Neural progenitor cell (in vitro differentiated cells): Measurements from ENCODE around the gene KCNMB4. TPM values are rescaled to one million over a fixed set of nuclear protein-coding genes. Genes with fewer than 3 reads are reported as not detected.

ENCODE experiments used
- DNase-seq: peaks from one replicate; pipeline ENCODE4 v3.0.0-alpha.2; 2016; ENCODE audit warnings: low spot score
- H2AFZ ChIP-seq: fragments of 200-600 bp; sonication (generic); replicated peaks from 2 replicates; pipeline ENCODE4 v1.6.1; 2016; ENCODE audit warnings: antibody characterized with exemption
- H3F3A ChIP-seq: fragments of 200-600 bp; sonication (generic); 2 replicates; pipeline ENCODE4 v1.6.1; 2016; ENCODE audit warnings: antibody characterized with exemption, low read depth
- H3K27ac ChIP-seq: fragments of 200-600 bp; sonication (generic); 2 replicates; pipeline ENCODE4 v1.5.1; 2016; ENCODE audit warnings: mild to moderate bottlenecking
- H3K27me3 ChIP-seq: fragments of 200-600 bp; sonication (generic); 2 replicates; pipeline ENCODE4 v1.6.1; 2016; ENCODE audit warnings: mild to moderate bottlenecking, moderate library complexity
- H3K36me3 ChIP-seq: fragments of 200-600 bp; sonication (generic); 2 replicates; pipeline ENCODE4 v1.5.1; 2016
- H3K4me1 ChIP-seq: fragments of 200-600 bp; sonication (generic); 2 replicates; pipeline ENCODE4 v1.6.1; 2016; ENCODE audit warnings: mixed run types
- H3K4me2 ChIP-seq: fragments of 200-600 bp; sonication (generic); 2 replicates; pipeline ENCODE4 v1.6.1; 2016
- H3K4me3 ChIP-seq: fragments of 200-600 bp; sonication (generic); 2 replicates; pipeline ENCODE4 v1.5.1; 2016
- H3K79me2 ChIP-seq: fragments of 200-600 bp; sonication (generic); 2 replicates; pipeline ENCODE4 v1.6.1; 2016; ENCODE audit warnings: low read depth
- H3K9ac ChIP-seq: fragments of 200-600 bp; sonication (generic); 2 replicates; pipeline ENCODE4 v1.6.1; 2016
- H3K9me3 ChIP-seq: fragments of 200-600 bp; sonication (generic); 2 replicates; pipeline ENCODE4 v1.5.1; 2016; ENCODE audit warnings: low read depth
- H4K20me1 ChIP-seq: fragments of 200-600 bp; sonication (generic); 2 replicates; pipeline ENCODE4 v1.6.1; 2016; ENCODE audit warnings: low read depth
- H3K27ac Mint-ChIP-seq: 3 replicates; pipeline ENCODE4 v1.8.0; 2021; ENCODE audit warnings: mixed read lengths
- H3K27me3 Mint-ChIP-seq: 2 replicates; pipeline ENCODE4 v1.8.0; 2022; ENCODE audit warnings: low read depth, mild to moderate bottlenecking, inconsistent platforms, moderate library complexity, mixed read lengths; ENCODE audit not compliant: insufficient read depth
- H3K36me3 Mint-ChIP-seq: 3 replicates; pipeline ENCODE4 v1.8.0; 2021; ENCODE audit warnings: mixed read lengths
- H3K4me1 Mint-ChIP-seq: 3 replicates; pipeline ENCODE4 v1.8.0; 2021; ENCODE audit warnings: mixed read lengths
- H3K4me3 Mint-ChIP-seq: 3 replicates; pipeline ENCODE4 v1.8.0; 2021; ENCODE audit warnings: mild to moderate bottlenecking, moderate library complexity, mixed read lengths
- H3K9me3 Mint-ChIP-seq: 3 replicates; pipeline ENCODE4 v1.8.0; 2020; ENCODE audit warnings: mixed read lengths
- CTCF ChIP-seq: fragments of 200-600 bp; sonication (generic); IDR thresholded peaks from 2 replicates; pipeline ENCODE4 v1.5.1; 2017; ENCODE audit warnings: antibody characterized with exemption, mild to moderate bottlenecking
- EZH2 ChIP-seq: fragments of 200-600 bp; sonication (generic); IDR thresholded peaks from 2 replicates; pipeline ENCODE4 v1.6.1; 2017; ENCODE audit warnings: antibody characterized with exemption, mild to moderate bottlenecking, moderate library complexity
- EZH2phosphoT487 ChIP-seq: fragments of 200-600 bp; sonication (generic); IDR thresholded peaks from 2 replicates; pipeline ENCODE4 v1.6.1; 2017; ENCODE audit warnings: antibody characterized with exemption
- total RNA-seq: library from RNA; depleted of rRNA; stranded (reverse); fragments of >200 nt; gene quantifications from 2 replicates; pipeline ENCODE4 v1.2.3, GENCODE V29; 2015; ENCODE audit warnings: low replicate concordance

The KCNMB4 gene
- total RNA-seq, 1 donor from 2014 or later: 8.5 TPM

- Histone ChIP-seq H3K27me3 (no peaks in the 10 kb centered on the region), H3K9ac (no peak overlapping the region), H4K20me1 (no peaks in the 10 kb centered on the region), H3K4me3 (no peak overlapping the region), H3K9me3 (no peaks in the 10 kb centered on the region), H3K27ac (no peak overlapping the region), H2AFZ (no peak overlapping the region), H3K4me2 (no peak overlapping the region), H3K79me2 (no peaks in the 10 kb centered on the region), H3F3A (no peaks in the 10 kb centered on the region), H3K4me1 (no peaks in the 10 kb centered on the region), H3K36me3 (no peaks in the 10 kb centered on the region)
- no peak for DNase-seq
- no peak overlapping the region for H3K4me3 Mint-ChIP-seq
- H3K27me3 Mint-ChIP-seq: no peaks in the 10 kb centered on the region
- H3K4me1 Mint-ChIP-seq: no peaks in the 10 kb centered on the region
- peaks cover 1% of the 10 kb centered on the region for H3K36me3 Mint-ChIP-seq
- peaks cover 7% of the 10 kb centered on the region for H3K9me3 Mint-ChIP-seq
- TF ChIP-seq EZH2phosphoT487 (no peak), CTCF (no peak), EZH2 (no peak)
- H3K27ac Mint-ChIP-seq: no peak overlapping the region
Observed at GRCh38 chr12:70444903-70445302, 78.8 kb downstream of the KCNMB4 start.

GRCh38 chr12:70448371-70448770, 82.3 kb downstream of the KCNMB4 start:
- no peak overlapping the region for H3K9ac ChIP-seq
- no peaks in the 10 kb centered on the region for H3K27me3 ChIP-seq
- H3K9me3 ChIP-seq: no peaks in the 10 kb centered on the region
- DNase-seq: no peak
- Mint-ChIP-seq H3K4me3 (no peak overlapping the region), H3K36me3 (peaks cover 2% of the 10 kb centered on the region), H3K4me1 (no peaks in the 10 kb centered on the region), H3K27ac (no peak overlapping the region), H3K9me3 (peaks cover 10% of the 10 kb centered on the region), H3K27me3 (no peaks in the 10 kb centered on the region)
- H3K27ac ChIP-seq: no peak overlapping the region
- no peaks in the 10 kb centered on the region for H4K20me1 ChIP-seq
- H2AFZ ChIP-seq: no peak overlapping the region
- no peak overlapping the region for H3K4me2 ChIP-seq
- no peaks in the 10 kb centered on the region for H3F3A ChIP-seq
- TF ChIP-seq EZH2: no peak
- no peak for TF ChIP-seq EZH2phosphoT487
- TF ChIP-seq CTCF: no peak
- no peak overlapping the region for H3K4me3 ChIP-seq
- H3K4me1 ChIP-seq: no peaks in the 10 kb centered on the region
- H3K79me2 ChIP-seq: no peaks in the 10 kb centered on the region
- no peaks in the 10 kb centered on the region for H3K36me3 ChIP-seq

GRCh38 chr12:70449074-70449752, 83.1 kb downstream of the KCNMB4 start:
- no peaks in the 10 kb centered on the region for H3K27me3 Mint-ChIP-seq

More at GRCh38 chr12:70449074-70449752, 83.1 kb downstream of the KCNMB4 start:
- Mint-ChIP-seq H3K36me3 (peaks cover 2% of the 10 kb centered on the region), H3K4me3 (no peak overlapping the region), H3K27ac (peak overlapping the region; percentile 24), H3K9me3 (peaks cover 10% of the 10 kb centered on the region), H3K4me1 (no peaks in the 10 kb centered on the region)
- Histone ChIP-seq H3F3A (no peaks in the 10 kb centered on the region), H3K27ac (no peak overlapping the region), H3K9me3 (no peaks in the 10 kb centered on the region), H3K36me3 (no peaks in the 10 kb centered on the region), H3K4me3 (no peak overlapping the region), H4K20me1 (no peaks in the 10 kb centered on the region), H3K27me3 (no peaks in the 10 kb centered on the region), H2AFZ (no peak overlapping the region), H3K4me2 (no peak overlapping the region), H3K79me2 (no peaks in the 10 kb centered on the region), H3K4me1 (no peaks in the 10 kb centered on the region), H3K9ac (no peak overlapping the region)
- TF ChIP-seq EZH2phosphoT487: no peak
- no peak for TF ChIP-seq CTCF
- TF ChIP-seq EZH2: no peak
- no peak for DNase-seq
